Natural killer cell (primary cell): Measurements from ENCODE around the gene COL23A1. TPM values are rescaled to one million over a fixed set of nuclear protein-coding genes. Genes with fewer than 3 reads are reported as not detected.

Experiments
- ATAC-seq, 3 donors: fragments of 150-1000 bp in 2 of 3; fragments of 200-7000 bp in 1 of 3; cut with Tn5 transposase; 1 replicate in 1 of 3; 2 replicates in 2 of 3; pipeline ENCODE4 v1.10.0; 2021; ENCODE audit warnings: mild to moderate bottlenecking in 2 of 3, moderate library complexity in 2 of 3
- DNase-seq, 2 donors: peaks; one replicate each; pipeline versions ENCODE4 v3.0.0 to v3.0.0-alpha.2; 2013 to 2021; ENCODE audit warnings: mixed read lengths in 1 of 2
- H3K27ac ChIP-seq: one replicate; pipeline ENCODE4 v1.5.1; 2013; ENCODE audit warnings: mild to moderate bottlenecking, low read length
- H3K27me3 ChIP-seq: one replicate; pipeline ENCODE4 v1.6.1; 2013; ENCODE audit warnings: low read length; ENCODE audit not compliant: control insufficient read depth, insufficient read depth
- H3K36me3 ChIP-seq: one replicate; pipeline ENCODE4 v1.6.1; 2013; ENCODE audit warnings: low read length; ENCODE audit not compliant: control insufficient read depth, insufficient read depth
- H3K4me1 ChIP-seq: one replicate; pipeline ENCODE4 v1.6.1; 2013; ENCODE audit warnings: low read length; ENCODE audit not compliant: control insufficient read depth, insufficient read depth
- H3K4me3 ChIP-seq: one replicate; pipeline ENCODE4 v1.5.1; 2013; ENCODE audit warnings: low read length
- H3K9me3 ChIP-seq: one replicate; pipeline ENCODE4 v1.6.1; 2013; ENCODE audit warnings: low read length; ENCODE audit not compliant: control insufficient read depth, insufficient read depth
- H3K27ac Mint-ChIP-seq, 2 donors: one replicate each; pipeline ENCODE4 v1.8.0; 2022; ENCODE audit warnings: mild to moderate bottlenecking in 2 of 2, mixed read lengths in 2 of 2, moderate library complexity in 1 of 2
- H3K27me3 Mint-ChIP-seq, 2 donors: one replicate each; pipeline ENCODE4 v1.8.0; 2022; ENCODE audit warnings: low read depth in 2 of 2, mixed read lengths in 2 of 2
- H3K36me3 Mint-ChIP-seq: one replicate; pipeline ENCODE4 v1.8.0; 2022; ENCODE audit warnings: mixed read lengths
- H3K4me1 Mint-ChIP-seq, 2 donors: one replicate each; pipeline ENCODE4 v1.8.0; 2022; ENCODE audit warnings: mixed read lengths in 2 of 2
- H3K4me3 Mint-ChIP-seq: one replicate; pipeline ENCODE4 v1.8.0; 2022; ENCODE audit warnings: mild to moderate bottlenecking, moderate library complexity, mixed read lengths
- H3K9me3 Mint-ChIP-seq, 2 donors: one replicate each; pipeline ENCODE4 v1.8.0; 2022; ENCODE audit warnings: mixed read lengths in 2 of 2
- CTCF ChIP-seq: fragments of 200-600 bp; IDR thresholded peaks from one replicate; pipeline ENCODE4 v1.8.0; 2022; ENCODE audit warnings: antibody characterized with exemption
- WGBS: methylation state at CpG from one replicate; pipeline ENCODE4 v1.1.7; 2013; ENCODE audit warnings: missing lambda C conversion rate; ENCODE audit not compliant: insufficient coverage; 5-methylcytosine and 5-hydroxymethylcytosine counted together
- intact Hi-C: fragments of 100-400 bp; cut with micrococcal nuclease; formaldehyde crosslinking; loops from one replicate; pipeline ENCODE4 v1.14.2; 2022
- total RNA-seq, 4 donors: library from RNA; stranded (reverse); fragments of 120-200 nt in 1 of 4; gene quantifications; one replicate each; pipeline versions ENCODE4 v1.2.3 to v1.2.4, GENCODE V29; 2013 to 2022

The COL23A1 gene
- total RNA-seq, 3 donors from 2014 or later (not counting 1 experiment from before 2014, with no cell fraction given) = 0.15 TPM; not detected in 2

- H3K4me3 Mint-ChIP-seq = no peak overlapping the region
- H3K4me3 ChIP-seq = no peak overlapping the region
- TF ChIP-seq CTCF = no peak
- no peaks in the 10 kb centered on the region for H3K36me3 ChIP-seq
- WGBS = 87% methylated on average over 7 of the region's 7 CpGs
- no peaks in the 10 kb centered on the region for H3K36me3 Mint-ChIP-seq
- no peaks in the 10 kb centered on the region for H3K4me1 ChIP-seq
- ATAC-seq (no peak), DNase-seq (no peak)
- no peak overlapping the region for H3K27ac Mint-ChIP-seq
- H3K4me1 Mint-ChIP-seq = no peaks in the 10 kb centered on the region
- H3K27ac ChIP-seq = no peak overlapping the region
- H3K27me3 ChIP-seq = no peaks in the 10 kb centered on the region
- intact Hi-C loops = no loop called here
- no peaks in the 10 kb centered on the region for H3K9me3 Mint-ChIP-seq
- peaks cover 2 to 7% of the 10 kb centered on the region in 2 donors for H3K27me3 Mint-ChIP-seq
- no peaks in the 10 kb centered on the region for H3K9me3 ChIP-seq
These were observed 150.0 kb downstream of the COL23A1 start for GRCh38 chr5:178440181-178440580.

- peaks cover 0 to 7% of the 10 kb centered on the region in 2 donors for H3K27me3 Mint-ChIP-seq
- ATAC-seq = no peak
- H3K27ac ChIP-seq = no peak overlapping the region
- no peak overlapping the region for H3K4me3 ChIP-seq
- no peaks in the 10 kb centered on the region for H3K36me3 Mint-ChIP-seq
- H3K4me3 Mint-ChIP-seq = no peak overlapping the region
- TF ChIP-seq CTCF = no peak
- H3K9me3 Mint-ChIP-seq = no peaks in the 10 kb centered on the region
- H3K27me3 ChIP-seq = no peaks in the 10 kb centered on the region
- no peak for DNase-seq
- no peaks in the 10 kb centered on the region for H3K9me3 ChIP-seq
- no peaks in the 10 kb centered on the region for H3K4me1 ChIP-seq
- 89% methylated on average over 13 of the region's 16 CpGs for WGBS
- intact Hi-C loops = no loop called here
- H3K36me3 ChIP-seq = no peaks in the 10 kb centered on the region
- H3K4me1 Mint-ChIP-seq = no peaks in the 10 kb centered on the region
- H3K27ac Mint-ChIP-seq = no peak overlapping the region
These were observed 150.6 kb downstream of the COL23A1 start for GRCh38 chr5:178439493-178440180.

- 85% methylated on average over 6 of the region's 6 CpGs for WGBS
- ATAC-seq = no peak
- no peak for DNase-seq
These were observed 151.4 kb downstream of the COL23A1 start for GRCh38 chr5:178438796-178439195.

More at GRCh38 chr5:178438796-178439195, 151.4 kb downstream of the COL23A1 start:
- Mint-ChIP-seq H3K27me3 (peaks cover 0 to 4% of the 10 kb centered on the region in 2 donors), H3K9me3 (no peaks in the 10 kb centered on the region), H3K36me3 (no peaks in the 10 kb centered on the region), H3K27ac (no peak overlapping the region), H3K4me1 (no peaks in the 10 kb centered on the region), H3K4me3 (no peak overlapping the region)
- Histone ChIP-seq H3K27me3 (no peaks in the 10 kb centered on the region), H3K27ac (no peak overlapping the region), H3K9me3 (no peaks in the 10 kb centered on the region), H3K4me1 (no peaks in the 10 kb centered on the region), H3K36me3 (no peaks in the 10 kb centered on the region), H3K4me3 (no peak overlapping the region)
- intact Hi-C loops = no loop called here
- TF ChIP-seq CTCF = no peak
